NT2/D1 (cell line): Measurements from ENCODE around the gene TFDP3.

Experiments used
- YY1 ChIP-seq: IDR thresholded peaks from 2 replicates; pipeline ENCODE4 v1.6.1; 2011; ENCODE audit not compliant: insufficient read length, insufficient read depth
- ZNF274 ChIP-seq: IDR thresholded peaks from 2 replicates; pipeline ENCODE4 v1.6.1; 2011; ENCODE audit warnings: mild to moderate bottlenecking, low read depth, low read length

DNA sequence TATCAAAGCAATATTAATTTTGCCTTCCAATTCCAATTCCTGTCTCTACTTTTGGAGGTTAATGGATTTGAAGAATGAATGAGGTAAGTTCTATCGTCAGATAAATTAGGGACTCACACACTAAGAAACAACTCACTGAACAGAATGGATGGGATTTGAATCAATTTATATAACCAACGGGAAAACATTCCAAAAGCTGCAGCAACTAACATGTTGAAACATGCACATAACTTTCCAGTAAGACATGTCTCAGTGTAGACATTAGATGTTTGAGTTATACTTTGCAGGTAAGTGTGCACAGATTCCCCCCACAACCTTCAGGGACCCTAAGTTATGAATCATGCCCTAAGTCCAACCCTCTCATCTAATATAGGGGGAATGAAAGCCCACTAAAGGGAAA is 34.3 kb downstream of the TFDP3 start:
- no peak for TF ChIP-seq ZNF274
- no peak for TF ChIP-seq YY1
